B cell (primary cell): Measurements from ENCODE around the gene PUDP. TPM values are rescaled to one million over a fixed set of nuclear protein-coding genes. Genes with fewer than 3 reads are reported as not detected.

Experiments
- ATAC-seq: fragments of 200-7000 bp; cut with Tn5 transposase; one replicate; pipeline ENCODE4 v1.10.0; 2021; ENCODE audit warnings: low read depth, mild to moderate bottlenecking, moderate number of reproducible peaks, moderate library complexity
- CTCF ChIA-PET: fragments of 350-600 bp; sonication (Branson Sonifier 250); formaldehyde crosslinking; loops from one replicate; lab custom pipeline; 2021; ENCODE audit warnings: antibody characterized with exemption, inconsistent platforms; lab: Charles Lee
- POLR2A ChIA-PET: fragments of 350-600 bp; sonication (Branson Sonifier 250); formaldehyde crosslinking; loops from one replicate; lab custom pipeline; 2021; ENCODE audit warnings: antibody characterized with exemption; lab: Charles Lee
- DNase-seq: peaks from one replicate; pipeline ENCODE4 v3.0.0; 2013
- H2AFZ ChIP-seq: 2 replicates; pipeline ENCODE4 v1.6.1; 2012; ENCODE audit warnings: mild to moderate bottlenecking, low read depth, low read length; ENCODE audit not compliant: insufficient read depth, poor library complexity, severe bottlenecking
- H3K27ac ChIP-seq, 2 donors: 1 replicate in 1 of 2; 2 replicates in 1 of 2; pipeline ENCODE4 v1.5.1; 2012 to 2013; ENCODE audit warnings: low read length in 2 of 2, mild to moderate bottlenecking in 2 of 2, moderate library complexity in 1 of 2
- H3K27me3 ChIP-seq, 4 experiments: fragments of 200-600 bp in 1 of 4; sonication (generic) in 1 of 4; replicated peaks in 1 of 4; 1 replicate in 2 of 4; 2 replicates in 2 of 4; pipeline versions ENCODE4 v1.6.1 to v1.7.0; 2013 to 2016; ENCODE audit warnings: low read length in 3 of 4, mild to moderate bottlenecking in 2 of 4, mixed read lengths in 1 of 4, moderate library complexity in 1 of 4; ENCODE audit not compliant: insufficient read depth in 4 of 4, control insufficient read depth in 3 of 4; ENCODE audit errors: control extremely low read depth in 1 of 4
- H3K36me3 ChIP-seq, 2 experiments: replicated peaks in 1 of 2; 1 replicate in 1 of 2; 2 replicates in 1 of 2; pipeline versions ENCODE4 v1.6.1 to v1.7.1; 2013; ENCODE audit warnings: low read length in 1 of 2; ENCODE audit not compliant: insufficient read depth in 2 of 2, control insufficient read depth in 1 of 2; ENCODE audit errors: control extremely low read depth in 1 of 2, extremely low read depth in 1 of 2
- H3K4me1 ChIP-seq, 2 donors: fragments of 200-600 bp in 1 of 2; sonication (generic) in 1 of 2; 1 replicate in 1 of 2; 2 replicates in 1 of 2; pipeline versions ENCODE4 v1.5.1 to v1.6.1; 2013 to 2017; ENCODE audit warnings: low read length in 2 of 2; ENCODE audit not compliant: control insufficient read depth in 2 of 2, insufficient read depth in 2 of 2
- H3K4me2 ChIP-seq: replicated peaks from 2 replicates; pipeline ENCODE3; 2012; ENCODE audit warnings: mild to moderate bottlenecking, low read depth, low read length; ENCODE audit not compliant: poor library complexity, severe bottlenecking
- H3K4me3 ChIP-seq, 5 experiments: fragments of 200-600 bp in 1 of 5; sonication (generic) in 1 of 5; 1 replicate in 3 of 5; 2 replicates in 2 of 5; pipeline versions ENCODE4 v1.5.1 to v1.7.0; 2011 to 2016; ENCODE audit warnings: low read length in 4 of 5, mild to moderate bottlenecking in 4 of 5, low read depth in 2 of 5, control low read depth in 1 of 5, moderate library complexity in 1 of 5; ENCODE audit not compliant: insufficient read depth in 1 of 5; ENCODE audit errors: control extremely low read depth in 1 of 5, extremely low read depth in 1 of 5
- H3K79me2 ChIP-seq: fragments of 200-600 bp; sonication (generic); one replicate; pipeline ENCODE4 v1.6.0; 2016; ENCODE audit warnings: low read length; ENCODE audit not compliant: control insufficient read depth, insufficient read depth
- H3K9ac ChIP-seq: fragments of 200-600 bp; sonication (generic); 2 replicates; pipeline ENCODE4 v1.6.1; 2017; ENCODE audit warnings: mild to moderate bottlenecking, low read length, moderate library complexity
- H3K9me3 ChIP-seq, 3 donors: one replicate each; pipeline versions ENCODE4 v1.6.1 to v1.7.1; 2013; ENCODE audit warnings: low read length in 2 of 3; ENCODE audit not compliant: control insufficient read depth in 2 of 3, insufficient read depth in 1 of 3; ENCODE audit errors: control extremely low read depth in 1 of 3
- H4K20me1 ChIP-seq: 2 replicates; pipeline ENCODE4 v1.6.0; 2012; ENCODE audit warnings: mild to moderate bottlenecking, low read length; ENCODE audit not compliant: insufficient read depth, control insufficient read depth, poor library complexity, severe bottlenecking
- H3K27ac Mint-ChIP-seq: one replicate; pipeline ENCODE4 v1.8.0; 2021; ENCODE audit warnings: mixed read lengths
- H3K27me3 Mint-ChIP-seq: one replicate; pipeline ENCODE4 v1.8.0; 2021; ENCODE audit warnings: mixed read lengths
- H3K4me1 Mint-ChIP-seq: one replicate; pipeline ENCODE4 v1.8.0; 2021; ENCODE audit warnings: mixed read lengths
- H3K4me3 Mint-ChIP-seq: one replicate; pipeline ENCODE4 v1.8.0; 2021; ENCODE audit warnings: mixed read lengths
- H3K9me3 Mint-ChIP-seq: one replicate; pipeline ENCODE4 v1.8.0; 2022; ENCODE audit warnings: mixed read lengths; ENCODE audit not compliant: insufficient read depth
- CTCF ChIP-seq: fragments of 200-600 bp; IDR thresholded peaks from one replicate; pipeline ENCODE4 v1.8.0; 2022; ENCODE audit warnings: antibody characterized with exemption, mild to moderate bottlenecking
- EZH2 ChIP-seq: IDR thresholded peaks from 2 replicates; pipeline ENCODE4 v1.6.1; 2012; ENCODE audit warnings: borderline replicate concordance, low read depth, mild to moderate bottlenecking, moderate library complexity, low read length; ENCODE audit not compliant: insufficient read depth, poor library complexity, severe bottlenecking
- WGBS: methylation state at CpG from one replicate; pipeline ENCODE4 v1.1.5; 2013; ENCODE audit warnings: missing lambda C conversion rate; ENCODE audit not compliant: insufficient coverage; 5-methylcytosine and 5-hydroxymethylcytosine counted together
- intact Hi-C: fragments of 100-400 bp; cut with micrococcal nuclease; formaldehyde crosslinking; loops from one replicate; pipeline ENCODE4 v1.10.0; 2022
- polyA plus RNA-seq: library from polyadenylated mRNA; depleted of rRNA; stranded (reverse); fragments of >200 nt; gene quantifications from 2 replicates; pipeline ENCODE4 v1.2.3, GENCODE V29; 2012
- total RNA-seq, 2 donors: library from RNA; stranded (reverse); fragments of 120-200 nt in 1 of 2; gene quantifications; 1 replicate in 1 of 2; 2 replicates in 1 of 2; pipeline versions ENCODE4 v1.2.3 to v1.2.4, GENCODE V29; 2013 to 2022

Gene PUDP
- total and polyA plus RNA-seq, 2 donors (not counting 1 experiment from before 2014, with no cell fraction given), result 12.8 to 14.1 TPM

GRCh38 chrX:7158468-7158990 lies 10.6 kb upstream of the PUDP start:
- Mint-ChIP-seq H3K27me3 (no peaks in the 10 kb centered on the region), H3K9me3 (no peaks in the 10 kb centered on the region), H3K27ac (no peak overlapping the region), H3K4me1 (no peaks in the 10 kb centered on the region), H3K4me3 (no peak overlapping the region)
- H4K20me1 ChIP-seq, result no peaks in the 10 kb centered on the region
- no peak overlapping the region for H3K9ac ChIP-seq
- H2AFZ ChIP-seq, result no peak overlapping the region
- H3K4me3 ChIP-seq, result no peak overlapping the region
- H3K4me2 ChIP-seq, result no peak overlapping the region
- WGBS, result no CpG with 5 or more reads among the region's 5 CpGs
- intact Hi-C loops, result no loop called here
- no peaks in the 10 kb centered on the region for H3K36me3 ChIP-seq
- TF ChIP-seq EZH2 (no peak), CTCF (no peak)
- H3K9me3 ChIP-seq, result no peaks in the 10 kb centered on the region
- no peaks in the 10 kb centered on the region for H3K27me3 ChIP-seq
- CTCF ChIA-PET, result no interaction called here
- DNase-seq (no peak), ATAC-seq (no peak)
- POLR2A ChIA-PET, result no interaction called here
- no peak overlapping the region for H3K27ac ChIP-seq
- H3K79me2 ChIP-seq, result peaks cover 7% of the 10 kb centered on the region
- H3K4me1 ChIP-seq, result no peaks in the 10 kb centered on the region

GRCh38 chrX:7156879-7157278 lies 8.9 kb upstream of the PUDP start:
- Mint-ChIP-seq H3K27me3 (no peaks in the 10 kb centered on the region), H3K4me1 (no peaks in the 10 kb centered on the region), H3K4me3 (no peak overlapping the region), H3K27ac (no peak overlapping the region), H3K9me3 (no peaks in the 10 kb centered on the region)
- Histone ChIP-seq H3K27ac (no peak overlapping the region), H3K4me1 (no peaks in the 10 kb centered on the region), H3K36me3 (no peaks in the 10 kb centered on the region), H3K9ac (no peak overlapping the region), H2AFZ (no peak overlapping the region), H3K79me2 (peaks cover 22% of the 10 kb centered on the region), H3K27me3 (no peaks in the 10 kb centered on the region), H3K9me3 (no peaks in the 10 kb centered on the region), H4K20me1 (no peaks in the 10 kb centered on the region), H3K4me3 (no peak overlapping the region), H3K4me2 (no peak overlapping the region)
- ChIA-PET CTCF (no interaction called here), POLR2A (no interaction called here)
- no peak for TF ChIP-seq CTCF
- no peak for TF ChIP-seq EZH2
- DNase-seq (no peak), ATAC-seq (no peak)
- WGBS, result 83% methylated on average over 2 of the region's 3 CpGs
- intact Hi-C loops, result no loop called here
